Hematopoietic multipotent progenitor cell treated with erythropoietin and hydrocortisone succinate and interleukin-3 and kit ligand, for 4 days (in vitro differentiated cells): Measurements from ENCODE around the gene ACTR8.
"Not testable (repeated sequence)": the region's sequence is repeated elsewhere in the genome, so short reads cannot be mapped to it uniquely, and the experiment has no call there.

Experiments used
- DNase-seq: peaks from one replicate; pipeline ENCODE4 v3.0.0-alpha.2; 2015

The ACTR8 gene, protein sequence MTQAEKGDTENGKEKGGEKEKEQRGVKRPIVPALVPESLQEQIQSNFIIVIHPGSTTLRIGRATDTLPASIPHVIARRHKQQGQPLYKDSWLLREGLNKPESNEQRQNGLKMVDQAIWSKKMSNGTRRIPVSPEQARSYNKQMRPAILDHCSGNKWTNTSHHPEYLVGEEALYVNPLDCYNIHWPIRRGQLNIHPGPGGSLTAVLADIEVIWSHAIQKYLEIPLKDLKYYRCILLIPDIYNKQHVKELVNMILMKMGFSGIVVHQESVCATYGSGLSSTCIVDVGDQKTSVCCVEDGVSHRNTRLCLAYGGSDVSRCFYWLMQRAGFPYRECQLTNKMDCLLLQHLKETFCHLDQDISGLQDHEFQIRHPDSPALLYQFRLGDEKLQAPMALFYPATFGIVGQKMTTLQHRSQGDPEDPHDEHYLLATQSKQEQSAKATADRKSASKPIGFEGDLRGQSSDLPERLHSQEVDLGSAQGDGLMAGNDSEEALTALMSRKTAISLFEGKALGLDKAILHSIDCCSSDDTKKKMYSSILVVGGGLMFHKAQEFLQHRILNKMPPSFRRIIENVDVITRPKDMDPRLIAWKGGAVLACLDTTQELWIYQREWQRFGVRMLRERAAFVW

DNA sequence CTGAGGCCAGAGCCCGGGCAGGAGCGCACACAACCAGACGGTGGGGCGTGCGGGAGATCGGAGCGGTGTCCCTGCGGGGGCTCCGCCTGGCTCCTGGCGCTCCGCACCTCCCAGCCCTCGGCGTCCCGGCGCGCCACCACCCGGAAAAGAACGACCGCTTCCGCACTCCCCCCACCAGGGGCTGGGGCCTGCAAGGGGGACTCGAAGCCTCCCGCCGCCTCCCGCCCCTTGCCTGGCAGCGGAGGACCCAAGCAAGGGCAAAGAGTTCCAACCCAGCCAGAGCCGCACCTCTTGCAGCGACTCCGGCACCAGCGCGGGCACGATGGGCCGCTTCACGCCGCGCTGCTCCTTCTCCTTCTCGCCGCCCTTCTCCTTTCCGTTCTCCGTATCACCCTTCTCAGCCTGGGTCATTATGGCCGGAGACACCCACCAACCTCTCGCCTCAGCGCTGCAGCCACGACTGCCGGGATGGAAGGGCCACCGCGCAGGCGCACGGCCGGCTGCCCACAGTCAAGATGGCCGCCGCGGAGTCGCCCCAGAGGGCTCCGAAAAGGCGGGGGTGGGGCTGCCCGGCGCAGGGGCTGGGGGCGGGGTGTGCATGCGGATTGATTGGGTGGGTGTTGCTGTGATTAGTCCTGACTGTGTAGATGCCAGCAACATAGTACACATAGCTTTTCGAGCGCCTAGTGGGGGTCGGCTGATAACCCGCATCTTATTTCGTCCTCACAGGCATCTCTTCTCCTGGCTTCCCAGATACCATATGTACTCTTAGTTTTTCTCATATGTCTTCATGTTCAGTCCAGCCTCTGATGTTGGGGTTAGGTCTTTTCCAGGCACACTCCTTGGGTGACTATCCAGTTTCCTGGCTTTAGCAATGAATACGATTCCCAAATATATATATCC lies at the start of gene ACTR8:
Gene ACTR8, minus strand, starts transcription at position 462 of the 903 bp plus-strand sequence. Its CDS starts 51 bp downstream, at position 411.
- DNase-seq, result peak; percentile 94

DNA sequence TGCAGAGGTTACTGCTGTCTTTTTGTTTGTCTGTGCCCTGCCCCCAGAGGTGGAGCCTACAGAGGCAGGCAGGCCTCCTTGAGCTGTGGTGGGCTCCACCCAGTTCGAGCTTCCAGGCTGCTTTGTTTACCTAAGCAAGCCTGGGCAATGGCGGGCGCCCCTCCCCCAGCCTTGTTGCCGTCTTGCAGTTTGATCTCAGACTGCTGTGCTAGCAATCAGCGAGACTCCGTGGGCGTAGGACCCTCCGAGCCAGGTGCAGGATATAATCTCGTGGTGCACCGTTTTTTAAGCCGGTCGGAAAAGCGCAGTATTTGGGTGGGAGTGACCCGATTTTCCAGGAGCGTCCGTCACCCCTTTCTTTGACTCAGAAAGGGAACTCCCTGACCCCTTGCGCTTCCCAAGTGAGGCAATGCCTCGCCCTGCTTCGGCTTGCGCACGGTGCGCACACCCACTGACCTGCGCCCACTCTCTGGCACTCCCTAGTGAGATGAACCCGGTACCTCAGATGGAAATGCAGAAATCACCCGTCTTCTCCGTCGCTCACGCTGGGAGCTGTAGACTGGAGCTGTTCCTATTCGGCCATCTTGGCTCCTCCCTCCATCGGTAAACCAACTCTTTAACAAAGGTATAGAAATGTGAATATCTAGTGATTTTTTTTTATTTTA lies 45.4 kb upstream of the ACTR8 start:
- DNase-seq, result not testable (repeated sequence)

GRCh38 chr3:53921296-53921695 lies 39.3 kb upstream of the ACTR8 start:
- peak; percentile 56 for DNase-seq

GRCh38 chr3:53919741-53920140 lies 37.8 kb upstream of the ACTR8 start:
- no peak for DNase-seq

- no peak for DNase-seq
Measured at GRCh38 chr3:53913401-53913800, 31.4 kb upstream of the ACTR8 start.

DNA sequence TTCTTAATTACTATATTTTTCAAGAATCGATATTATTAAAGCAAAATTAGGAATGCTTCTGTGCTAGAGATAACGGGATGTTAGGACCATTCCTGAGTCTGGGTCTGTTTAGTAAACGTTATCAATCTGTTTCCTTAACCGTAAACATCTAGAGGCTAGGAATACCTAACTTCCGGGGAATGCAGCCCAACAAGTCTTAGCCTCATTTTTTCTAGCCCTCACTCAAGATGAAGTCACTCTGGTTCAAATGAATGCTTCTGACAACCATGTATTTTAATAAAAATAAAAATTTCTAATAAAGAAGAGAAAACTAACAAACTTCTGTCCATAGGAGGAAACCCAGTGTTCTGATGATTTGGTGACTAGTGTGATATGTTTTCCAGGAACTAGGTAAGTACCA lies 20.8 kb upstream of the ACTR8 start:
- no peak for DNase-seq

DNA sequence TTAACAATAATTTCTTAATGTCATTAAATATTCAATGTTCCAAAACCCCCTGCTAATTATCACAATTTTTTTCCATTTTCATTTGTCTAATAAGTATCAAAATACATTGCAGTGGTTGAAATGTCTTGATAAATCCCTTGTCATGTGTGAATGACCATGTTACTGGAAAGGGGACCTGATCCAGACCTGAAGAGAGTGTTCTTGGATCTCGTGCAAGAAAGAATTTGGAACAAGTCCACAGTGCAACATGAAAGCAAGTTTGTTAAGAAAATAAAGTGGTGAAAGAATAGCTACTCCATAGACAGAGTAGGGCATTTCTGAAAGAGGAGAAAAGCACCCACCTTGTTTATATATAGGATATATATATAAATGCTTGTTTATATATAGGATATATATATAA lies 20.1 kb upstream of the ACTR8 start:
- DNase-seq, result no peak

GRCh38 chr3:53900666-53901331 lies 18.8 kb upstream of the ACTR8 start:
- no peak for DNase-seq

DNA sequence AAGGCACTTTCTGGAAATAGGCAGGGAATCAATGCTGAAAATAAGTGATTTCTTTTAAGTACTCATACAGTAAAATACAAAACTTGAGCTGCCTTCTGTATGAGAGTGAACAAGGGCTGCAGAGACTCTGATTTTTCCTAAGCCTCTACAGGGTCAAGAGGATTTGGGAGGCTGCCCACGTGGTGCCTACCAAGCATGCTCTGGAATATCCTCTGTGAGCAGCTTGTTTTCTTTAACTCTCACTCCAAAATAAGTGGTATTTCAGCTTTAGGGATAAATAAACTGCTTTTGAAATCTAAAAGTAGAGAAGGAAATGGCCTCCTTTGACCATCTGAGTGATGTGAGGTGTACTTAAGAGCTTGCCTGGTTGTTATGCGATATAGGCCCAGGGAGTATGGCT lies 17.8 kb upstream of the ACTR8 start:
- DNase-seq, result no peak

DNA sequence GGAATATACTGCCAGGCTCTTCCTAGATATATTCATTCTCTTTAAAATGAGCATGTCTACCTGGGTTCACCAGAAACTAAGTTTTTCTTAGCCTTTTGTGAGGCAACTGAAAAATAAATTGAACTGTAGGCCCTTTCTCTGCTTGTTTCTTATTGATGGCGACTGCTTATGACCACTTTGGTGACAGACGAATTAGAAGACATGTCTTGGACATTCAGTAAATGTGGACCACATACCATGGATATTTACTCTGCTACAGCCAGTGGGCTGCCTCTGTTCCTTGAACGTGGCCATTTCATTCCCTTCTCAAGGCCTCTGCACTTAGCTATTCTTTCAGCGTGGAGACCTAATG lies 10.3 kb upstream of the ACTR8 start:
- DNase-seq, result no peak

GRCh38 chr3:53891497-53892285 lies 9.7 kb upstream of the ACTR8 start, which contains the start of gene SELENOK:
Gene SELENOK, minus strand, starts transcription at chr3:53891859.
- DNase-seq, result peak; percentile 100

DNA sequence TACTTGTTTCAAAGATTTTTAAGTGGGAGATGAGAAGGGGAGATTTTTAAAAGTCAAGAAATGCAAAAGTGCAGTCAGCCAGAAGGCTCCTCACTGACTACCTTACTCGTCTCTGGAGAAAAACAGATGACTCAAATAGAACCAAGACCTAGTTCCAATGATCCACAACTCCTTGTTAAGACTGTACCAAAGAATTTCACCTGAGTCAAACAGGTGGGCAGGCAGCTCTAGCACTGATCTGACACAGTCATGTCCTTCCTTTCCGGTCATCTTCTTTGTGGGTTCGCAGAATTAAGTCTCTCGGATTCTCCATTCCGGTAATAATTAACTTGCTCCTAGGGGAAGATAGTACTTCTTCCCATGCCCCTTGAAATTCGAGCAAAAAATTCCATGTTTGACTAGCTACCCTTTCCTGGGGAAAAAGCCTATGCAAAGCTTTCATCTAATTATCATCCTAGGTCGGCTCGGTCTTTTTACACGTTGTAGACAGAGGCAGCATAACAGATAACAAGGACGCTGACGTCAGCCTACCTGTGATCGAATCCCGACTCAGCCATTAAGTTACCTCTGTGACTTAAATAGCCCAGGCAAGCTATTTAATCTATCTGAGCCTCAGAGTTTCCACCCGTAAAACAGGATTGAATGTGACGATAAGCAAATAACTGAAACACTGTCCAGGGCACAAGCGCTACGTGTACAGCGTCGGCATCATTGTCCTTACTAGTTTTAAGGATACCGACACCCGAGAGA lies 8.9 kb upstream of the ACTR8 start:
- peak; percentile 52 for DNase-seq

GRCh38 chr3:53888232-53888631 lies 6.3 kb upstream of the ACTR8 start:
- DNase-seq, result peak; percentile 80

- DNase-seq, result peak; percentile 20
Measured at GRCh38 chr3:53887446-53887845, 5.5 kb upstream of the ACTR8 start.

DNA sequence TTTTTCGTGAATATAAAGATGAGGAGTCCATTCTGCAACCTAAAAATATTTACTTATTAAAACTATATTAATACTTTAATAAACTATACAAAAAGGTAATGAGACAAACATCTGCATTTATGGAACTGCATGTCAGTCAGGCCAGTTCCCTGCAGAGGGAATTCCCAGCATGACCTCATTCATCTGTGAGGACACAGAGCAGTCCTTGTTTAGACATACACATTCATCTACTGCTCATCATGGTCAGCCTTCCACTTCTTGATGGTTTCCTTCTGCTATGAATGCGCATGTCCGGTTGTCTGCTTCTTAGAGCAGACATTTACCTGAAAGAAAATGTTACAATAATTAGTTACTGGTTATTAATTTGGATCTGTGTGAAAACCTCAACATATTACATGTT lies 3.3 kb upstream of the ACTR8 start:
- no peak for DNase-seq

DNA sequence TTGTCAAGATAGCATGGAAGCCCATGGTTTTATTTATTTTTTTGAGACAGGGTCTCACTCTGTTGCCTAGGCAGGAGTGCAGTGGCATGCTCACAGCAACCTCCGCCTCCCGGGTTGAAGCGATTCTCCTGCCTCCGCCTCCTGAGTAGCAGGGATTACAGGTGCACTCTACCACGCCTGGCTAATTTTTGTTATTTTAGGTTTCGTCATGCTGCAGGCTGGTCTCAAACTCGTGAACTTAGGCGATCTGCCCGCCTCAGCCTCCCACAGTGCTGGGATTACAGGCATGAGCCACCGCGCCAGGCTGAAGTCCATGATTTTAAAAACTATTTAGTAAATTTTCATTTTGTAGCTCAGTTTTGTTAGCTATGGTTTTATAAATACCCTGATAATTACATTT lies 2.7 kb upstream of the ACTR8 start:
- DNase-seq, result no peak

DNA sequence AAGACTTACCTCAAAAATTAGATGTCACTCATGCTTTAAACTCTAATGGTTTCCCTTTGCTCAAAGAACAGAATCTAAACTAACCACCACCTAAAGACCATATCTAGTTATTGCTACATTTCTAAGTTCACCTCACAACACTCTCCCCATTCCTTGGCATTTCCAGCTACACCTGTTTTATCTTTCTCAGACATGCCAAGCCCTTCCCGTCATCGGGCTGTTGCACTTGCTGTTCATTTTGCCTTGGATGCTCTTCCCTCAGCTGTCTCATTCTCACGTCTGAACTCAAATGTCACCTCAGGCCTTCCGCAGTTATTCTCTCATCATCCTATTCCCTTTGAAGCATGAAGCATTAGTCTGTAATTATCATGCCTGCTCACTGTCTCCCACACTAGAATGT lies 1.1 kb upstream of the ACTR8 start:
- DNase-seq, result no peak

DNA sequence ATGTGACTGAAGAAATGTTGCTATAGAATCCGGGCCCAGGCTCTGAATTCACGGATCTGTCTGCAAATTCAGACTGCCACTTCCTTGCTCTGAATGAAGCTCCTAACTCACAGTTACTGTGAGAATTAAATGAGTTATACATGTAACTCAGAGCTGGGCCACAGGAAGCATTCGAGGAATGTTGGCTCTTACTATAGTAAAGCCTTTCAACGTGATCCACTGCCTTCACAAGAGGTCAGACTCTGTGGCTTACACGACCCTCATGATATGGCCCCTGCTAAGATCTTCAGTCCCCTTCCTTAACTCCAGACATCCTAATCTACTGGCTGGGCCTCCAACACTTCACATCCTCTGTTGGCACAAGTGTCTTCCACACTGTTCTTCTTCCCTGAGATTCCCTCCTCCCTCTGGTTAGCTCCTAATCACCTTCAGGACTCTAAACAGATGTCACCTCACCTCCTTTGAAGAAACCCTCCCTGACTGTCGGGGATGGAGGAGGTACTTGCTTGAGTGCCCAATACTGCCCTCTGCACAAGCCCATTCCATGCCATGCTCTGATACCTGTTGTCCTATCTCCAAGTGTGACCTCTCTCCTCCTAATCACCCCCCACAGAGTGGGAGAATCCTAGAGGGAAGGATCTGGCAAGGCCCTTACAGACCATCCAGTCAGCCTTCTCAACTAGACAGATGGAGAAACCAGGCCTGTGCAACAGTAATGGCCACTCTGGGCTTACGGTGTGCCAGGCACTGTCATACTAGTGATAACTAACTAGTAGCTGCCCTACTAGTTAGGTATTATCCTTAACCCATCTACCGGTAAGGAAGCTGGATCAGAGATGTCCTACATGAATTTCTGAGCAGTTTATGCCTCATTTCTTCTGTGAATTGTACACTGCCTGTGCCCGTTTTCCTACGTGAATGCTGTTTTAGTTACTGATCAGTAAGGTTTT lies 1.3 kb downstream of the ACTR8 start:
- peak; percentile 7 for DNase-seq

DNA sequence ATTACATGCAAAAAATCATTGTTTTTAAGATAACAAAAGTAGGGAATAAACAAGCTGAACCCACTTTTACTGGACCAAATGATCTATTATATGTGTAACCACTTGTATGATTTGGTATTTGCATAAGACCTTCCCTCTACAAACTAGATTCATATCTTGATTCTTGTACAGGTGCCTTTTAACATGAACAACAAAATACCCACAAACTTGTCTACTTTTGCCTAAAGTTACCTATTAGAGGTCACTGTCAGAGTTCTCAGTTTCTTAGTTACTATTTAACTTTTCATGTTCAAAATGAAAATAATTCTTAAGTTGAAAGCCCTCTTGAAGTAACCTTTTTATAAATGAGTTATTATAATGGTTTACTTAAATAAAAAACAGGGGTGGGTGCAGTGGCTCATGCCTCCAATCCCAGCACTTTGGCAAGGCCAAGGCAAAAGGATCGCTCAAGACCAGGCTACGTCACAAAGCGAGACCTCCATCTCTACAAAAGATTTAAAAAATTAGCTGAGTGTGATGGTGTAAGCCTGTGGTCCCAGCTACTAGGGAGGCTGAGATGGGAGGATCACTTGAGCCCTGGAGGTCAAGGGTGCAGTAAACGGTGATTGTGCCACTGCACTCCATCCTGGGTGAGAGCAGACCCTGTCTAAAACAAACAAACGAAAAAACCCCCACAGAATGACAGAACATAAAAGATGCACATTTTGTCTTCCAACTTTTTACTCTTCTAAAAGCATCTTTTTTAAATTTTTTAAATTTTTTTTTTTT lies 16.0 kb downstream of the ACTR8 start:
- no peak for DNase-seq
